Stimulated activated CD8-positive, alpha-beta memory T cell treated with anti-CD3 and anti-CD28 coated beads, Interleukin-7, amount 100 ng/mL, for 24 hours (primary cell): ENCODE measurements around the gene UBAC2.

Source experiments
- DNase-seq: peaks from one replicate; pipeline ENCODE4 v3.0.0-alpha.2; 2020; ENCODE audit warnings: low read depth

The UBAC2 gene

DNA sequence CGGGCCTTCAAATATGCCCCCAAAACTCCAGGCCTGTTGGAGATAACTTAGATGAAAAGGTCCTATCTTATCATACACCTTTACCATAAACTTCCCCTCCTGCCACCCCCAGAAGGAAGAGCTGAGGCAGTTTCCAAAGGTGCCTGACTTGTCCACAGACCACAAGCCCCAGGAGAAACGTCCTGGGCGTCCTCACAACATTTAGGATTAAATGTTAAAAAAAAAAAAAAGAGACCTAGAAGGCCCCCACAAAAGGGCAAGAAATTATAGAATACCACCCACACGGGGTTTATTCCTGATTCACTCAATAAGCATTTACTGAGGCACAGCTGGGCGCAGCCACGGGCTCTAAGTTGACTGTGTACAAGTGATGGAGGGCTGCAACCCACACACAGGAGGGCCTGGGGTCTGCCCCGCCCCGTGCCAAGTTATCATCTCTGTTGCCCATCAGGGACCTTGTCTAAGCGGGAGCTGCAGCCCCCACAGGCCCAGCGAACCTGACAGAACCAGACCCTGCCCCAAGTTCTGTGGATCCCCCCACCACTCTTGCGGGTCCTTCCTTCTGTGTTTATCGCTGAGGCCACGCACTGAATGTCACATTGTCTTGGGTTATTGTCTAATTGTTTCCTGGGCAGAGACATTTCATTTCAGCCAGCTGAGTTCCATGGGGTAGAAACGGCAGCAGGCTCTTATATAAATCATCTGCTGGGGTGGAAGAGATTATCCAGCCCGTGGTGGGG is 217.6 kb downstream of the UBAC2 start:
- DNase-seq = no peak

DNA sequence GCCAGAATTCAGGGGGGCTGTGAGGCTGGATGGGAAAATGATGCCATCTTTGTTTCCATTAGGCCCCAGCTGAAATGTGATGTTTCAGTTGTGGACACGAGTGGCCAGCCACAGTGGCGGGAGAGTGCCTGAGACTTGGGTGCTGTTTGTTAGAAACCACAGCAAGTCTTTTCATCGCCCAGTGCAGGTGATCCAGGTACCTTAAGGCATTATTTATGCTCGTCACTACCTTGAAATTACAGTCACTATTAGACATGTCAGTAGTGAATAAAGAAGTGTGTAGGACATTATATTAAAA is 218.1 kb downstream of the UBAC2 start:
- DNase-seq = no peak

DNA sequence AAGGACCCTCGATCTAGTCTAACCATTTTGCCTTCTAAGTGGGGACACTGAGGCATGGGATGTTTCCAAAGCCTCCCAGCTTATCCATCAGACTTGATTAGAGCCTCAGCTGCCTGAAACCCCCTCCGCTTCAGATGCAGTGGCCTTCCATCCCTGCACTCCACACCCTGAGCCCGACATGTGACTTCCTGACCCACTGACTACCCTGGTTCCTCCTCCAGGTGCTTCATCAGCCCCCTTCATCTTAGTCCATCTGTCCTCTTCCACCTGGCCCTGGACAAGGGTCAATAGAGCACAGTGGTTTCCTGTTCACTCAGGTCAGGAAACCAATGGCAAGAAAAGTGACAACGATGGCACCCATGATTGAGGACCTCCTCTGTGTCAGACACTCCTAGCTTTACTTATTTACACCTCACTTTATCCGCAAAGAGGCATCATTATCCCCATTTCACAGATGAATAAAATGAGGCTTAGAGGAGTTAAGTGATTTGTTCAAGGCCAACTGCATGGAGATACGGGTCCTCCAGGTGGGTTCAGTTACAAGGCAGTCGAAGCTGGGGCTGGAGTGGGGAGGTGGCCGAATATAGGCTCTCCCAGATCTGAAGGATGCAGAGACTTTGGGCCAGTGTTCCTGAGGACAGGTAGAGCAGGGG is 219.1 kb downstream of the UBAC2 start:
- DNase-seq = no peak

DNA sequence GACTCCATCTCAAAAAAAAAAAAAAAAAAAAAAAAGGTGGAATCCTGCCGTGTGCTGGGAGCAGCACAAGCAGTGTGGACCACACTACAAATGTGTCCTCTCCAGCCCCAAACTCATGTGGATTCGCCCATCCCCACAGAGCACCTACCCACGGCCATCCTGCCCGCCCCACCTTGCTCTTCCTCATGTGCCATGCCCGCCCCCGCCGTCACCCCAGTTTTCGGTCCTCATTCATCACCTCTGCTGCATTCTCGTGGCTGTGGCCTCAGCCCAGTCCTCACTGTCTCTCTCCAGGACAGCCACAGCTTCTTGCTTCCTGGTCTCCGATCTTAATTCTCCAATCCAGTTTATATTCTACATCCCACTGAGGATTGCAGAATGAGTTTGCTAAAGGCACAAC is 220.6 kb downstream of the UBAC2 start:
- DNase-seq = no peak

- DNase-seq = no peak
Observed at GRCh38 chr13:99421758-99422585, 221.3 kb downstream of the UBAC2 start.

- DNase-seq = no peak
Observed at GRCh38 chr13:99422586-99423220, 222.0 kb downstream of the UBAC2 start.

DNA sequence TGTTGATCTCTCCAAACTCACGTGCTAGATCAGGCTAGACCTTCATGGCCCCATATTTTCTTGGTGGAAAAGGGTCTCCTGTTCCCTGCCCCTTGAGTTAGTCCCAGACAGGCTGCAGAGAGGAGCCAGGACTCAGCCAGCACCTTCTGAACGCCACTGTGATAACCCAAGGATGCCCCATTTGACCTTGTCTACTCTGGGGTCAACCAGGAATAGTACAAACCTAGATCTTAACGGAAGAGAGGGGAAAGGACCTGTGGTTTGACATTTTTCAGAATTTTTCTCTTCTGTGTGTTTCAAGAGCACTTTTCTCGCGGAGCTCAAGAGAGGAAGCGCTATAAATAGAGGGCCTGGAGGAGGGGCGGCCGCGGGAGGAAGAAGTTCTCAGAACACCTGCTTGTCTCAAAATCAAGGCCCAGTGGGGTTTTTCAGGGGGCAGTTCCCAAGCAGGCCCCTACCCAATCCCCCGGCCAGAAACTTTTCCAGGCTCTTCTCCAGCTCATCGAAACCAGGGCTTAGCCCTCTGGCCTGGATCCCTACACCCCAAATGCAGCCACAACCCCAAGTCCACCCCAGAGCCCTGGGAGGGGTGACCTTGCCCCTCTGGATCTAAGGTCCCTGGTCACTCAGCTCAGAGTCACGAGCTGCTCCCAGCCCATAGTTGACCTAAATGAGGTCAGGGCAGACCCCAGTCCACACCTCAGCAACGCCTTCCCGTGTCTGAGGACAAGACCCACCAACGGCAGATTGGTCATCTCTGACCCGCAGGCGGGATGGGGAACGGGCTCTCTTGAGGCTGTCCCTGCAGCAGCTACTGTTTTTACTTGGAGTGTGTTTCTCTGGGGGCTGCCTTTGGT is 225.1 kb downstream of the UBAC2 start:
- no peak for DNase-seq

DNA sequence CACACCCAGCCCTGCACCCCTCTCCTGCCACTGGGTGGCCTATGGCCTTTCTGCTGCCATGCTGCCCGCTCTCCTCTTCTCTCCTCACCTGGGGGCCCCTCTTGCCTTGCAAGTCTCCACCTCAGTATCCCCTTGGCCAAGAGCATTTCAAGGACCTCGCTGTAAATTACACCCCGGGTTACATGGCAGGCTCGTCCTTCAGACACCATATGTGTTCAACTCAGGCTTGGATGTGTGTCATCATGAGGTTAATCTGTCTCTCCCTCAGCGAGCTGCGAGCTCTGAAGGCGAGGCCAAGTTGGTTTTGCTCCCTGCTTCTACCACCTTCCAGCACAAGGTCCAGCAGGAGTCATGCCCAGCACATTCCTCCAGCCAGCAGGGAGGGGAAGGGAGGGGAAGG is 225.8 kb downstream of the UBAC2 start:
- DNase-seq = no peak

GRCh38 chr13:99429670-99430069 is 229.0 kb downstream of the UBAC2 start:
- DNase-seq = no peak

GRCh38 chr13:99431927-99432608 is 231.4 kb downstream of the UBAC2 start:
- no peak for DNase-seq

GRCh38 chr13:99432609-99433542 is 232.2 kb downstream of the UBAC2 start:
- peak; percentile 74 for DNase-seq

DNA sequence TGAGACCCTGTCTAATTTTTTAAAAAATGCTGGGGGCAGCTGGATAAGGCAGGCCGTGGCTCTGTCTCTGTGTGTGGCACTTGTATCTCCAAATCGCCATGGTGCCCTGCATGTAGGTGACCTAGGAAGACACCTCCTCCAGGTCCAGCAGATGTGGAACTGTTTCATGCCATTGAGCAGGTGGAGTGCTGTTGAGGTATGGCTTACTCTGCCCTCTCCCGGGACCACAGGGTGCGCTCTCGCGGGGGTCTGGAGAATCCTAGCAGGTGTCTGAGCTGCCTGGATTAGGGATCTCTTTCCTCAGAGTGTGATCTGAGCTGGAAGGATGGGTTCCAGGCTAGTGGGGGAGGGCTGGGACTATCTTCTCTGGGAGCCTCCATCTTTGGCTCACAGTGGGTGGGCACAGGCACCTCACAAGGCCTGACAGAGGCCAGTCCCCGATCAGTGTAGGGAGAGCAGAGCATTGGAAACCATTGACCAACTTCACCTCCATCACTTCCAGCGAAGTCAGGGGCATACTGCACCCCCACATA is 233.0 kb downstream of the UBAC2 start:
- no peak for DNase-seq

DNA sequence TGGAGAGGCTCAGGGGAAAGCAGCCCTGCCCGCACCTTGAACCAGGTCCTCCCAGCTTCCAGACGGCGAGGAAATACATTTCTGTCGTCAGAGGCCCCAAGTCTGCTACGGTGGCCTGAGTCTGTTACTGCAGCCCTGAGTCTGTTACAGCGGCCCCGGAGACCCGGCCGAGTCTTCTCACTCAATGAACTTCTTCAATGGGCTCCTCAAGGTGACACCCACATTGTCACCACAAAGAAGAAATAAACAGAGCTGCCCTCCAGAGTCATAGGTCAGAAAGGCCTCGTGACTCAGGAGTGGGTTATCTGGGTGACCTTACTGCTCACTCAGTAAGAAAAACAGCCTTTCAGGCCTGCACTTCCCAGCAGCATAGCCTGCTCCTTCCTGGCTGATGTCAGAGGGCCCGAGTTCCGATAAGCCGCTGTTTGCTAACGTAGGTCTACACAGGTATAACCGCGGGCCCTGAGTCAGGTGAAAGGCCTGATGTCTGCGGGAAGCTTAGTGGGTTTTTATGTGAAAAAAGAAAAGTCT is 233.7 kb downstream of the UBAC2 start:
- DNase-seq = peak; percentile 46

DNA sequence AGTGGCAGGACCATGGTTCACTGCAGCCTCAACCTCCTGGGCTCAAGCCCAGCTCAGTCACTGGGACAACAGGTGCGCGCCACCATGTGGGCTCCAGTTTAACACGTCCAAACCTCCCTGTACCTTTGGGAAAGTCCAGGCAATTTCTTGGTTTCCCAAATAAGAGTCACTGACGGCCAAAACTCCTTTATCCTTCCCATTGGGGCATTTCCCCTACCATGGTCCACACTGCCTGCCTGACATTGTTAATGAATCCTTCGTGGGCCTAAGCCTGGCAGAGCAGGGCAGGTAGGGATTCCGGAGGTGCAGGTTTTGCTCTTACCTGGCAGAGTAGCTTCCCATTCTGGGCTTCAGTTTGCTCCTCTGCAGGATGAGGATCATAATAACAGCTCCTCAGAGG is 234.5 kb downstream of the UBAC2 start:
- DNase-seq = no peak

DNA sequence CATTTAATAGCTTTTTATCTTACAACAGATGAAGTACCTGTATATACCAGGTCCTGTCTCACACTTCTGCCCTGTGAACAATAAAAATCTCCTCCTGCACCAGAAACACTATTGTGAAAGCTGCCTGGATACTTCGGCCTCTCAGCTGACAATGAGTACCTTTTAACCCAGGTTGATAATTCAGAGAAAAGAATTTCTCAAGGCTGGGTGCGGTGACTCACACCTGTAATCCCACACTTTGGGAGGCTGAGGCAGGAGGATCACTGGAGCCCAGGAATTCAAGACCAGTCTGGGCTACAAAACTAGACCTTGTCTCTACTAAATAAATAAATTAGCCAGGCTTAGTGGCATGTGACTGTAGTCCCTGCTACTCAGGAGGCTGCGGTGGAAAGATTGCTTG is 235.3 kb downstream of the UBAC2 start:
- DNase-seq = no peak
